HUES6 (cell line): ENCODE data around the gene YPEL2.

Experiments
- H3K27ac ChIP-seq: 2 replicates; pipeline ENCODE4 v1.7.0; 2013; ENCODE audit warnings: low read depth, mild to moderate bottlenecking, low read length, inconsistent platforms
- H3K27me3 ChIP-seq: 2 replicates; pipeline ENCODE4 v1.6.1; 2013; ENCODE audit warnings: low read length; ENCODE audit not compliant: control insufficient read depth, insufficient read depth
- H3K36me3 ChIP-seq: 2 replicates; pipeline ENCODE4 v1.6.1; 2013; ENCODE audit warnings: low read length; ENCODE audit not compliant: control insufficient read depth, insufficient read depth
- H3K4me1 ChIP-seq: 2 replicates; pipeline ENCODE4 v1.6.1; 2013; ENCODE audit warnings: low read length; ENCODE audit not compliant: control insufficient read depth, insufficient read depth
- H3K4me3 ChIP-seq: 2 replicates; pipeline ENCODE4 v1.5.1; 2013; ENCODE audit warnings: low read depth, low read length
- H3K9ac ChIP-seq: one replicate; pipeline ENCODE4 v1.6.1; 2013; ENCODE audit warnings: mild to moderate bottlenecking, low read length
- H3K9me3 ChIP-seq: 2 replicates; pipeline ENCODE4 v1.6.1; 2013; ENCODE audit warnings: low read depth, low read length; ENCODE audit not compliant: control insufficient read depth, insufficient read depth

The YPEL2 gene

DNA sequence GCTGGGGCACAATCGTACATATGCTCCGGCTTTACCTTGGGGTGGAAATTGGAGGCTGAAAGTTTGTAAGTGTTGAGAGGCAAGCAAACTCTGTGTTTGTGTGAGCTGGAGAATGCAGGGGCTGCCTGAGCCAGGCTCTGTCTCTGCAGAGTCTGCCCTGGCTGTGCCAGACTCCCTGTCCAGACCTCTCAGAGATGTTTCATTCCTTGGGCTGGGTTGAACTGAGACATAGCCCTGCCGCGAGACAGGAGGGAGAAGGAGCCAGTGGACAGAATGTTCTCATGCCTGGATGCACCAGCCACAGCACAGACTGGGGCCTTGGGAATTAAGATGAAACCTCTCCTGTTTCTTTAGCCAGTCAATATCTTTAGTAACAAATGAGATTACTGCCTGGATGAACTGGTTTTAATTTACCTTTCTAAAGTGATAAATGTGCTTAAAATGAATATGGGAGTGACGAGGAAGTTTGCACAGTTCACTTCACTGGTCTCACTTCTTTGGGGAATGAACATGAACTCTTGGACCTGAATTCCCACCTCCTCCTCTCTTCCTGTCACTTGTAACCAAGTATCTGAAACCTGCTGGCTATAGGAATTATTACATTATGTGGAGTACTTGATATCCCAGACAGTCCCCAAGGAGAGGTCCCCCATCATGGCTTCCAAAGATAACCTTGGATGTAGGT is 40.1 kb downstream of the YPEL2 start:
- no peaks in the 10 kb centered on the region for H3K27me3 ChIP-seq
- H3K4me3 ChIP-seq, result no peak overlapping the region
- H3K4me1 ChIP-seq, result peaks cover 47% of the 10 kb centered on the region
- no peak overlapping the region for H3K9ac ChIP-seq
- H3K36me3 ChIP-seq, result no peaks in the 10 kb centered on the region
- H3K27ac ChIP-seq, result no peak overlapping the region
- H3K9me3 ChIP-seq, result no peaks in the 10 kb centered on the region

DNA sequence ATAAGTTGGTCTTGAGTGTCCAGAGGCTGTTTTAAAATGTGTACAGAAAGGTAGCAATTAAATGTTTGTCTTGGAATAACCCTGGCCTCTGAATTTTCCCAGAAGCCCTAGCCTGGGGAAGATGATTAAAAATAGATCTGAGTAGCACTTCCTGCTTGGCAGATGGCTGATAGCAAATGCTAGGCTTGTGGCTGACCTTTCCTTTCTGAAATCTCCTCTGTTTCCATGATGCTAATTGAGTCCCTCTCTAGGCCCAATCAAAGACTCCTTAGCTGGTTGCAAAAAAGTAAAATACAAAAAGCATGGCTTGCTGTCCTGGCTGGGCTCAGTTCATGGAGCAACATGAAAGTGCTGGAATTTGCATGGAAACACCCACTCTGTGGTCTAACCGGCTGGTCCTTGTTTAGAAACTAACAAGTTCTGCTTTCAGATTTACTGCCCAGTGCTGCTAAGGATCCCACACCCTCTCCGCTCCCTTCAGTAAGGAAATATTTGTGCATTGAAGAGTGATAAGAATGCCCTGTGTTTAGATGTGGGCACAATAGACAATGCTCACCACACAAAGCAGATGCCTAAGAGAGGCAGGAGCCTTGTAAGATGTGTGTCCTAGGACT is 40.8 kb downstream of the YPEL2 start:
- H3K27ac ChIP-seq, result no peak overlapping the region
- H3K36me3 ChIP-seq, result no peaks in the 10 kb centered on the region
- H3K4me3 ChIP-seq, result no peak overlapping the region
- no peaks in the 10 kb centered on the region for H3K27me3 ChIP-seq
- no peak overlapping the region for H3K9ac ChIP-seq
- H3K9me3 ChIP-seq, result no peaks in the 10 kb centered on the region
- H3K4me1 ChIP-seq, result peaks cover 40% of the 10 kb centered on the region

DNA sequence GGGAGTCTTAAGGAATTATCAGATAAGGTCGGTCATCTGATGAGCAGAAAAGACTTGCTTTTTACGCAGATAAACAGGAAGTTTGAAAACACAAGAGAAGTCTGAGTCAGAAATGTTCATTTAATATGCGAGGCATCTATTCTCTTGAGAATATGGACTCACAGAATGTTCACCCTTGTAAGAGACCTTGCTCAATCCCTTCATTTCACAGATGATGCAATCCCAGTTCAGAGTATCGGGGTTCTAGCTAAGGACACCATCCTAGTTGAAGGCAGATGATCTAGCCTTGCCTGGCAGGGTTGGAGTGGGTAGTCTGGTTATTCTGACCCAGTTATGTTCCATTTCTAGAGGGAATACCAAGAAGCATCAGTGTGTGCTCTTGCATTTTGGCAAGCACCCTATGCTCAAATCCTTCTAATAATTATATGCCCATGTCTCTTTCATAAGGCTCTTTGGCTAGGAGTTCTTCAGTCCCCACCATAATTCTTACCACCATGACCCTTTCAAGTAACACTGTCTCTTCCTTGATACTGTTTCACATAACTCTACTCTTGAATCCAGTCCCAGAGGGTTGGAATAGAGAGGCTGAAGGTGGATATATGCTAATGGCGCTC is 42.5 kb downstream of the YPEL2 start:
- no peaks in the 10 kb centered on the region for H3K36me3 ChIP-seq
- no peaks in the 10 kb centered on the region for H3K27me3 ChIP-seq
- H3K9me3 ChIP-seq, result no peaks in the 10 kb centered on the region
- no peak overlapping the region for H3K4me3 ChIP-seq
- no peak overlapping the region for H3K27ac ChIP-seq
- H3K9ac ChIP-seq, result no peak overlapping the region
- H3K4me1 ChIP-seq, result peaks cover 26% of the 10 kb centered on the region

DNA sequence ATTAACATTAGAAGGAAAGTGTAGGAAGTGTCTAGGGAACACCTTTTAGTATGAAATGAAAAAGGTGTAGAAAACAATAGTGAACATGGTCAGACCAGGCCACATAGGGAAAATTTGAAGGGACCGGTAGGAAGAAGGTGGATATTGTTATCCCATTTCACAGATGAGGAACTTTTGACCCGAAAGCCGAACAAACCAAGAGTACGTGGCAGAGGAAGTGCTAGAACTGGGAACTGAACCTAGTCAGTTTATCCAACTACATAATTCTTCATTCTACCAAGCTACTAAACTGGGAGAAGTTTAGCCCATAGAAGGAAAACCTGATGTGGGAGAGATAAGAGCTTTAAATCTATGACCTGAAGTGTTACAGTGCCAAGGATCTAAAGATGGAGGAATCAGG is 43.2 kb downstream of the YPEL2 start:
- Histone ChIP-seq H3K9me3 (no peaks in the 10 kb centered on the region), H3K27me3 (no peaks in the 10 kb centered on the region), H3K4me1 (peaks cover 20% of the 10 kb centered on the region), H3K4me3 (no peak overlapping the region), H3K36me3 (no peaks in the 10 kb centered on the region), H3K27ac (no peak overlapping the region), H3K9ac (no peak overlapping the region)

- Histone ChIP-seq H3K36me3 (no peaks in the 10 kb centered on the region), H3K9ac (no peak overlapping the region), H3K27ac (no peak overlapping the region), H3K4me3 (no peak overlapping the region), H3K27me3 (no peaks in the 10 kb centered on the region), H3K4me1 (peaks cover 19% of the 10 kb centered on the region), H3K9me3 (no peaks in the 10 kb centered on the region)
These were observed 44.4 kb downstream of the YPEL2 start for GRCh38 chr17:59375857-59376256.

DNA sequence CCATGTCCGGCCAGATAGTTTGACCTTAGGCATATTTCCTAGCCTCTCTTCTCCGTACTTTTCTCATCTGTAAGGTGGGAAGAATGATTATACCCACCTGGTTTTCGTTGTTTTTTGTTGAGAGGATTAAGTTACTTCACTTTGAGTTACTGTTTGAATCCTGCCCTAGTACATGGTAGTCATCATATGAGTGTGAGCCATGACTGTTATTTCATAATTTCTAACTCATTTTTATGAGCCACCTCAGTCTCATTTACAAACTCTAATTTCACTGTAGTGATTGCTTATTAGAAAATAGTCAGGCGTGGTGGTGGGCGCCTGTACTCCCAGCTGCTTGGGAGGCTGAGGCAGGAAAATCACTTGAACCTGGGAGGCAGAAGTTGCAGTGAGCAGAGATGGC is 45.1 kb downstream of the YPEL2 start:
- Histone ChIP-seq H3K4me1 (peaks cover 14% of the 10 kb centered on the region), H3K9me3 (no peaks in the 10 kb centered on the region), H3K36me3 (no peaks in the 10 kb centered on the region), H3K27me3 (no peaks in the 10 kb centered on the region), H3K27ac (no peak overlapping the region), H3K4me3 (no peak overlapping the region), H3K9ac (no peak overlapping the region)

GRCh38 chr17:59377410-59377809 is 46.0 kb downstream of the YPEL2 start:
- Histone ChIP-seq H3K27me3 (no peaks in the 10 kb centered on the region), H3K27ac (no peak overlapping the region), H3K4me1 (peaks cover 7% of the 10 kb centered on the region), H3K9ac (no peak overlapping the region), H3K9me3 (no peaks in the 10 kb centered on the region), H3K36me3 (no peaks in the 10 kb centered on the region), H3K4me3 (no peak overlapping the region)

DNA sequence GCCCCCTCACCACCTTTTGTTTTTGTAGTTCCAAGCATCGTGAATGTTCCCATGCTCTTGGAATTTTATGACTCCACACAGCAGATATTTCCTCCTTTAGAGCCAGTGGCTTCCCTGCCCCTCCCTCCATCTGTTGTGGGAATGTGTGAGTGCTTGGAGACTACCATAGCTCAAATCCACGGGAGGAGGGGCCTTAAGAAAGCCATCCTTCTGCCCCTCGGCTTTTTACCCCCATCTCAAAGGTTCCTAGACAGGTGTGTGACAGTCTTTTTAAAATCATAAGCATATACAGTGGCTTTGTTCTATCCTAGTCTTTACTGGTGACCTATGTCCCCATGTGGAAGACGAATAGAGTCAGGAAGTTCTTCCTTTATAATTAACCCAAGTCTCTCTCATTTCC is 47.2 kb downstream of the YPEL2 start:
- H3K4me3 ChIP-seq, result no peak overlapping the region
- H3K9ac ChIP-seq, result no peak overlapping the region
- no peaks in the 10 kb centered on the region for H3K9me3 ChIP-seq
- peaks cover 5% of the 10 kb centered on the region for H3K4me1 ChIP-seq
- H3K27ac ChIP-seq, result no peak overlapping the region
- H3K36me3 ChIP-seq, result no peaks in the 10 kb centered on the region
- H3K27me3 ChIP-seq, result no peaks in the 10 kb centered on the region

DNA sequence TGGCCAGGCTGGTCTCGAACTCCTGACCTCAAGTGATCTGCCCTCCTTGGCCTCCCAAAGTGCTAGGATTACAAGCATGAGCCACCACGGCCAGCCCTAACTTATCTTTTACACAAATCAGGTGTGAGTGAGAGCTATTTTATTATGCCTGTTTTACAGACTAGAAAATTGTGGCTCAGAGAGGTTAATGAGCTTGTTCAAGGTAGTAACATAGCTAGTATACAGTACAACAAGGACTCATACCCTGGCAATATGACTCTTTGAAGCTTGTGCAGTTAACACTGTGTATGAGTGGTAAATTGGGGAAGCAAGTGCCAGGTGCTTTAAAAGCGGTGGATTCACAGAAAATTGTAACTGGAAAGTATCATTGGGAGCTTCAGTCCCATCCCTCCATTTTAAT is 49.0 kb downstream of the YPEL2 start:
- Histone ChIP-seq H3K9me3 (no peaks in the 10 kb centered on the region), H3K27ac (no peak overlapping the region), H3K4me3 (no peak overlapping the region), H3K9ac (no peak overlapping the region), H3K27me3 (no peaks in the 10 kb centered on the region), H3K4me1 (peaks cover 5% of the 10 kb centered on the region), H3K36me3 (no peaks in the 10 kb centered on the region)

DNA sequence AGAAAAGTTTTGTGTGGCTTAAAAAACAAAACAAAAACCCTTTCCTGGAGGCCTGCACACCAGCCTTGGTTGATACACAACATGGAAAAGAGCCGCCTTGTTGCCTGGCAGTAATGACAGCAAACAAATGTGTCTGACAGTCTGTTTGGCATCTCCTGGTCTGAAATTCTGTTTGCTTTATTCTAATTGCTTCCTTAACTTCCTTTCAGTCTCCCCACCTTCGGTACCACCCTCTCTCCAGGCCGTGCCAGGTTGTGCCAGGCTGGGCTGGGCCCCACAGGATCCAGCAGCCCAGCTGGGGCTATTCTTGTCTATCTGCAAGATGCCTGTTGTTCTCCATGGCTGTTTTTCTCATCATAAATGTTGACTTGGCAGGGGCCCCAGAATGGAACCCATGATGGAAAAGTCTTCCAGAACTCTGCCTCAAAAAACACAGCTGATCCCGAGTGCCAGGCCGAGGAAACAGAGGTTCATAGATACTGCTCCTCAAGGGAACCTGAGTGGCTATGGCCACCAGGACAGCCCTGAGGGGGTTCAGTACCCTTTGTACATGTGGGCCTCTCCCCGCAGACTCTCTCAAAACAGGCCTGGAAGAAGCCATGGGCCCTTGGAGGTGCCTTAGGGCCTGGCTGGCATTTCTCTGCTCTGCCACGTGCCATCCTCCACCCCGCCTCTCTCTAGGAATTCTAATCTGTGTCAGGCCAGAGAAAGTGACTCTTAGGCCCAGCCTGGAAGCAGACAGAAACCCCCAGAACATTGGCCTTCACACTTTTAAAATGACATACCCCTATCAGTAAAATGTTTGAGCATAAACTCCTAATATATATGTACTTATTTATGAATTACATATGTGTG is 50.5 kb downstream of the YPEL2 start:
- H3K4me1 ChIP-seq, result peaks cover 5% of the 10 kb centered on the region
- no peak overlapping the region for H3K27ac ChIP-seq
- H3K9me3 ChIP-seq, result no peaks in the 10 kb centered on the region
- no peaks in the 10 kb centered on the region for H3K27me3 ChIP-seq
- H3K36me3 ChIP-seq, result no peaks in the 10 kb centered on the region
- no peak overlapping the region for H3K9ac ChIP-seq
- H3K4me3 ChIP-seq, result no peak overlapping the region

DNA sequence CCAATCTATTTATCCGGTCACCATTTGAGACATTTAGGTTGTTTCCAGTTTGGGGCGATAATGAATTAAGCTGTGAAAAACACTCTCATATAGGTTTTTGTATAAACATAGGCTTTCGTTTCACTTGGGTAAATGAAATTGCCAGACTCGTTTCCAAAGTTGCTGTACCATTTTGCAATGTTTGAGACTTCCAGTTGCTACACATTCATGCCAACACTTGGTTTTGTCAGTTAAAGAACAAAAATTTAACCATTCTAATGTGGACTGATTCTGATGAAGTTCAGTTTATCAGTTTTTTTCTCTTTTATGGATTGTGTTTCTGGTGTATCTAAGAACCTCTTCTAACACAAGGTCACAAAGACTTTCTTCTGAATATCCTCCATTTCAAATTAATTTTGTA is 52.4 kb downstream of the YPEL2 start:
- Histone ChIP-seq H3K9ac (no peak overlapping the region), H3K27me3 (no peaks in the 10 kb centered on the region), H3K9me3 (no peaks in the 10 kb centered on the region), H3K4me3 (no peak overlapping the region), H3K27ac (no peak overlapping the region), H3K36me3 (no peaks in the 10 kb centered on the region), H3K4me1 (peaks cover 16% of the 10 kb centered on the region)
